IPS-11a (cell line): Measurements from ENCODE around the gene PGLYRP3.
"Not testable (repeated sequence)": the region's sequence is repeated elsewhere in the genome, so short reads cannot be mapped to it uniquely, and the experiment has no call there.

Source experiments
- H3K4me3 ChIP-seq: one replicate; pipeline ENCODE4 v1.5.1; 2013; ENCODE audit warnings: low read depth, low read length, control low read depth

Gene PGLYRP3

DNA sequence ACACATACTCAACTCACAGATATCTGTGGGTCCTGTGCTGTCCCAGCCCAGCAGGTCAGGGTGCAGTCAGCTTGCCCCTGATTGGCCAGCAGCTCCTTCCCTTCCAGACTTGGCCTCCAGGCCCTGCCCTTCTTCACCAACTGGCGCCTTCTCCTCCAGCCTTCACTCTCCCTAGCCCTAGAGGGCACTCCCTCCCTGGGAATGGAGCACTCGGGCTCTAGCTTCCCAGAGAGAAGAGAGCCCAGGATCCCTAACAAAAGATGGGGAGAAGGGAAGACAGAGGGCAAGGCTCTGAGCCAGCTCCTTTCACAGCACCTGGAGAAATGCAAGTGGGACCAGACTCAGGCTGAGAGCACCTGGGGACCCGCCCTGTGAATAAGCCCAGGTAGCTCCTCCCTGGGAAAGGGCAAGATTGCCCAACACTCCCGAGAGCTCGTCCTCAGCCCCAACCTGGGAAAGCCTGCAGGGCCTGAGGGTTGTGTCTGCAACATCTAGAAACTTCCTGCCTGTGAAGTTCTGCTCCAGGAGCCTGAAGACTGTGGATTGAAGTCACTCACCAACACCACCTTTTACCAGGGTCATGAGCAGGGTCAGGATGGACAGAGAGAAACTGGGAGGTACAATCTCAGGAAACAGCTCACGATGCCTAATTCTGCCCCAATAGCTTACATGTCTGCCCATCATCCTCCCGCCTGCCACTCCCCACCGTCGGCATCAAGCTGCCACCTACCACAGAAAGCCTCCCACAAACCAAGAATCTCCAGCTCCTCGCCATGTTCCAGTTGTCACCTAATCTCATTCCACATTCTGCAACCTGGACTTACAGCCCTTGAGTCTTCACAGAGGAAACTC lies 36.0 kb upstream of the PGLYRP3 start, which contains the start of gene PGLYRP4:
TSS of gene PGLYRP4 (minus strand) at position 331 of the 852 bp plus-strand sequence. CDS start 909 bp downstream, outside the sequence.
- H3K4me3 ChIP-seq = no peak within 1 kb of the TSS

DNA sequence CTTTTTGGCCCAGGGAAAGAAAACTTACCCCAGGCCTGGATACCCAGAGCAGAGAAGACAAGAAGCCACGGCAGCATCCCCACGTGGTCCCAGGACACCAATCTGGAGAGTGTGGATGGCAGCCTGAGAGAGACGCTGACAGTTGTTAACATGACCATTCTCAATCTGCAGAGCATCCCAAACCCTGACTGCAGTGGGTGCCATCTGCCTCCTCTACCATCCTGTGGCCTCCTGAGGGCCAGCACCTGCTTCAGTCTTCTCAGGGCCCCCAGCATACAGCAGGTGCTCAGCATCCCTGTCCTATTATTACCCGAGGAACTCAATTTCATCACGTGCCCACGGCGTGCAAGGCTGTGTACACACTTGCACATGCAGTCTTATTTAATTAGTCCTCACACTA lies 35.1 kb upstream of the PGLYRP3 start:
- no peak overlapping the region for H3K4me3 ChIP-seq

DNA sequence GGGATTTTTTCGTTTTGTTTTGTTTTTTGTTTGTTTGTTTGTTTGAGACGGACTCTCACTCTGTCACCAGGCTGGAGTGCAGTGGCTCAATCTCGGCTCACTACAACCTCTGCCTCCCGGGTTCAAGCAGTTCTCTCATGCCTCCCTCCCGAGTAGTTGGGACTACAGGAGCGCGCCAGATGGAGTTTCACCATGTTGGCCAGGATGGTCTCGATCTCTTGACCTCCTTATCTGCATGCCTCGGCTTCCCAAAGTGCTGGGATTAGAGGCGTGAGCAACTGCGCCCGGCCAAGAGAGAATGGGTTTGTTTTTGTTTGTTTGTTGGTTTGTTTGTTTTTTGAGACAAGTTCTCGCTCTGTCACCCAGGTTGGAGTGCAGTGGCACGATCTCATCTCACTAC lies 34.3 kb upstream of the PGLYRP3 start:
- H3K4me3 ChIP-seq = not testable (repeated sequence)

DNA sequence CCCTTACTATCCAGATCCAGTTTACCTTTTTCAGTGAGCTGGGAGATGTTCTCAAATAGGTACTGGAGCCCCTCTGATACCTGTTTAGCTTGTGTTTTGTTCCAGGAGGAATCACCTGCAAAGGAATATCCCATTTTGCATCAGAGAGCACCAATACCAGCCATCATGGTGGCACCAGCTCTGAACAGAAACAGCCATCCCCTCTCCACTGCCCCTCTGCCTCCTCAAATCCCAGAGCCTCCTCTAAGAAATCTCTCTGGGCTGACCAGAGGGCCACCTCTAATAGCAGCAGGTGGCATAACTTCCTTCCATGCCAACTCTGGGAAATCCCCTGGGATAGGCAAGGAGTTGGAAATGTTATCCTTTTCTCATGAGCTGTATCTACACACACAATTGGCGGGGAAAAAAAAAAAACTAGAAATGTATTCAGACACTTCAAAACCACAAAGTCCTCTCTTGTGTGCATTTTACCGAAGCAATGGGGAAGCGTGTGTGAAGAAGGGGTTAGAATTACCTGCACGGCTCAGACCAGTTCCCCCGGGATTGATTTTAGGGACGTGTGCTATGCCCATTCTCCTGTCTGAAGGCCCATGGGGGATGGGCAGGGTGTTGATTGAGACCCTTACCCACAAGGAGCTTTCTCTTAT lies 33.4 kb upstream of the PGLYRP3 start:
- H3K4me3 ChIP-seq = no peak overlapping the region

- no peak overlapping the region for H3K4me3 ChIP-seq
These were observed 32.7 kb upstream of the PGLYRP3 start for GRCh38 chr1:153345187-153346076.

- no peak overlapping the region for H3K4me3 ChIP-seq
These were observed 31.9 kb upstream of the PGLYRP3 start for GRCh38 chr1:153344718-153345025.

DNA sequence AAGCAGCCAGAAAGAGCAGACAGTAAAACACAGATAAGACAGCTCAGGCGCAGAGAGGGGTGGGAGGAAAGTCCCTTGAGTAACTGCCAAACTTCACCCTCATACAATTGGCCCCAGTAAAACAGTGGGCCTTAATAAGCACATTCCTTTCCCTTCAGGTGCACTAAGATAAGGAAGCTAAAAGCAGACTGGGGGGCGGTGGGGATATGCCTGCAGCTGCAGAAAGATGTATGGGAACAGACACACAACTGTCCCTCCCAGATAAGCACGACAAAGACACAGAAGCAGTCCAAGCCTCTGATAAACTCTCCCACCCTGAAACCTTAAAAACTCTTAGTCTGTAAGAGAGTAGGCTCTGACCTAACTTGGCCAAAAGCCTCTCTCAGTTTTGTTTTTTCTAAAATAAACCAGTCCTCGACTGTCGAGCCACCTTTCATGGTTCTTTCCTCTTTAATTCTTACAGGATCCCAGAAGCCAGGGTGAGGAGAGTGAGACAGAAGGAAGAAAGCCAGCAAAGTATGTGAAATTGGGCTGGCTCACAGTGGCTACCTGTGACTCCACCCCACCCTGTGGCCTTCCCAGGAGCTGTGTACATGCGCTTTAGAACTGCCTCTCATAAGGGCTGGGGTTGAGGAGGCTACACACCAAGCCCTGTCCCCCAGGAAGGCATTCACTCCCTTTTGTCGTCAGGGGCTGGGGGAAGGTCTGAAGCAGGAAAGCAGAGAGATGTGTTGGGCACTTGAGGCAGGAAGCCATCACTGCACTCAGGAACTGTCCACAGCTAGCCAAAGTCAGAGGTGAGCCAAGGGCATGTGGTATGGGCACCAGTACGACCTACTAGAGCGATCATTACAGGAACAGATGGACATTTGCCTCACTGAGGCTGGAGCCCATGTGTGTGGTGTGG lies 31.3 kb upstream of the PGLYRP3 start:
- H3K4me3 ChIP-seq = no peak overlapping the region

DNA sequence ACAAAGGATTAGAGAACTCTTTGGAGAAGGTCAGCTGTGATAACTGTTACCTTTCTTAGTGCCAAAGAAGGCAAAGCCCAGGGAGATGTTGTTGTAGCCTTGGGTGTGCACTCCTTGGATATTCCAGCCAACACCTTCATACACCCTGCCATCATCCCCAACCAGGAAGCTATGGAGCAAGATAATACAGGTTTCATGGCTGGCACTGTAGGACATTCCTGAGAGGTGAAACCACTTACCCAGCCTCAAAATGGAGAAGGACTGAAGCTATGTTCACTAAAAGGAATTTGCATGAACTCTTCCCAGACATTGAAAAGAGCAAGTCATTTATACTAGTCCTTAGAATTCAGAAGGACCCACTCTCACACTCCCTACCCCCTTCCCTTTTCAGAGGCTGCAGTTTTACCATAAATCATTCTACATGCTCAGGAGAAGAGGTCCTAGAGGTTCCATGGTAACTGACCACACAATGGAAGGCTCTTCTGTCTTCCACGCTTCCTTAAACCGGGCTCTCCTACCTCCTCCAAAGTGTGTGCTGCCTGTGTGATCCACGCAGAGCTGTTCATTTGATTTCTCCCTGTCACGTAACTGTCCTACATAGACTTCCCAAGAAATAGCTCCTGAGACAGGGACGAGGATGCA lies 30.4 kb upstream of the PGLYRP3 start:
- no peak overlapping the region for H3K4me3 ChIP-seq

DNA sequence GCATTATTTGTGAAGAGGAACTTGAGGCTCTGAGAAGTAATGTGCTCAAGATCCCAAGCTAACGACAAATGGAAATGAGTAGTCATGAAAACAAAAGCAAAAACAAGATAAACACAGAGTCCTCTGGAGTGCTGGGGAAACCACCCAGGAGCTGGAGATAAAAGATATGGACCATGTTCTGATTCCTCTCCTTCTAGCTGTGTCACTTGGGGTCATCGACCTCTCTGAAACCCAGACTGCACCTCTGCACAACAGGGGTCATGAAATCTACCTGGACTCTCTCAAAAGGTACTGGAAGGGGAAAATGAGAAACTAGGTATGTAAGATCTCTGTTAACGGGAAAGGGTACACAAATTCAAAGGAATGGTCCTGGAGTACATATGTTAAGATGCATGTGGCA lies 29.4 kb upstream of the PGLYRP3 start:
- H3K4me3 ChIP-seq = no peak overlapping the region

DNA sequence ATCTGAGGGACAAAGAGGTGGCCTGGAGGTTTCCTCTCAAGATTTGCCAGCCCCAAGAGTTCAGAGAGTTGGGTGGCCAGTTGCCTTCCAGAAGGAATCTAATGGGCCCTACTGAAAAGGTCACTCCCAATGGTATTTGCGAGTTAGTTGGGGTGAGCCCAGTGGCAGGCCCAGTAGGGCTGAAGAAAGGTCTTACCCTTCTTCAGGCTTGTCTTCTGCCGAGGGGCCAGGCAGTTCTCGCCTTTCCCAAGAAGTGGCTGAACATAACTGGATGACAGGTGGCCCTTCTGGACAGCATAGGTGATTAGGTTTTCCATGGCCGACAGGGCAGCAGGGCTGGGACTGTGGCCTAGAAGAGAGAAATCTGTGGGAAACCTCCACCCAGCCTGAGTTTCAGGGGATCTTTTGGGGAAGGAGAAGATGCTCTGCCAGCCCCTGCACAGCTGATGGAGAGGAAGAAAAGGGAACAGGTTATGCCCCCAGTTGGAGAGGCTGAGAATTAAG lies 28.7 kb upstream of the PGLYRP3 start:
- no peak overlapping the region for H3K4me3 ChIP-seq

DNA sequence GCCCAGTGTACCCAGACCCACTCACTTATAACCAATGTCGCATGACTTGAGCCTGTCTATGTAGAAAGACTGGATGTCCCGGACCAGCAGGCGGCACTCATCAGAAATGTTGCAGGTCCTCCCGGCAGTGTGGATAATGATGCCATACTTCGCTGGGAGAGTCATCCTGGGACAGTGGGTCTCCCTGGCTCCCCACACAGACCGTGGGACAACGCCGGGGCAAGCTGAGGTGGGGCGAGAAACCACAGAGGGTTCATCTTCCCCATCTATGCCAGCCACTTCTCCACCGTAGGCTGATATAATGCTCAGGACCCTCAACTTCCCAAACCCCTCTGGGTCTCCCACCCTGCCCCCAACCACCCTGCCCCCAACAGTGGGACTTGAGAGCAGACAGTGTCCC lies 27.6 kb upstream of the PGLYRP3 start:
- H3K4me3 ChIP-seq = no peak overlapping the region

GRCh38 chr1:153339802-153340201 lies 27.1 kb upstream of the PGLYRP3 start:
- H3K4me3 ChIP-seq = no peak overlapping the region

DNA sequence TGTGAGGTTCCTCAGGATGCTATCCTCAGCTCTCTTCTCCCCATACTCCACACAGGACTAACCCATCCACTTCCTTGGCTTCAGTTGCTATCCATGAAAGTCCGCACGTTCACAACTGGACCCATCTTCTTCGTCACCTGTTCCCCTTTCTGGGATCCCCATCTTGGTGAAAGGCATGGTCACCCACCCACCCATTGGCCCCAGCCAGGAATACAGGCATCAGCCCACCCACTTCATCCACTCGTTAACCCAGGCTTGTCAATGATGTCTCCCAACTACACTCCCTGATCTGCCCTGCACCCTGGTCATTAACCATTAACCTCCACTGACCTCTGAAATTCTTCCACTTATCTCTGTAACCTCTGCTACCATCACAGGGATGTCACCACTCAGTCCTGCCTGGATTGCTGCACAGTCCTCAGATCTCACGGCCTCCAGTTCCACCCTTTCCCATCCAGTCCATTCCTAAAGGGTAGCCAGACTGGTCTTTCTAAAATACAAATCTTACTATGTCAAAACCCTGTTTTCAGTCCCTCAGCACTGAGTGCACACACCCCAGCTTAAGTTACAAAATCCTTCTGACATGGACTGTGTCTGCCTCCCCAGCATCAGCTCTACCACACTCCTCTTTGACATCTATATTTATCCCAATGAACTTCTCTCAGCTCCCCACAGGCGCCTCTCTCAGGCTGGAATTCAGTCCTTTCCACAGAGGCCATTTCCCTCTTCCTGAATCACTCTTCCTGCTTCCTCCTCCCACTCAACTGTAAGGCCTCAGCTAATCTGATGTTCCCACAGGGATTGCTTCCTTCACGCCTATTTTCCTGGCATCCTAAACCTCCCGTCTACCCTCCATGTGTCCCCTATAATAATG lies 25.5 kb upstream of the PGLYRP3 start:
- no peak overlapping the region for H3K4me3 ChIP-seq

GRCh38 chr1:153336650-153337049 lies 23.9 kb upstream of the PGLYRP3 start:
- no peak overlapping the region for H3K4me3 ChIP-seq

DNA sequence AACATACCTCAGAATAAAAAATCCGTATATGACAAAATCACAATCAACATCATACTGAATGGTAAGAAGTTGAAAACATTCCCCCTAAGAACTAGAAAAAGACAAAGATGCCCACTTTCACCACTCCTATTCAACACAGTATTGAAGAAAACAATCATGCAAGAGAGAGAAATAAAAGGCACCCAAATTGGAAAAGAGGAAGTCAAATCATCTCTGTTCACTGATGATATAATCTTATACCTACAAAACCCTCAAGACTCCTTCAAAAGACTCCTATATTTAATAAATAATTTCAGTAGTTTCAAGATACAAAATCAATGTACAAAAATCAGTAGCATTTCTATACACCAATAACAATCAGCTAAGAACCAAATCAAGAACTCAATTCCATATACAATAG lies 21.1 kb upstream of the PGLYRP3 start:
- no peak overlapping the region for H3K4me3 ChIP-seq

GRCh38 chr1:153324912-153325311 lies 12.2 kb upstream of the PGLYRP3 start:
- H3K4me3 ChIP-seq = no peak overlapping the region

- H3K4me3 ChIP-seq = no peak overlapping the region
These were observed 9.8 kb upstream of the PGLYRP3 start for GRCh38 chr1:153322568-153322967.

- H3K4me3 ChIP-seq = not testable (repeated sequence)
These were observed 5.4 kb upstream of the PGLYRP3 start for GRCh38 chr1:153318145-153318544.

DNA sequence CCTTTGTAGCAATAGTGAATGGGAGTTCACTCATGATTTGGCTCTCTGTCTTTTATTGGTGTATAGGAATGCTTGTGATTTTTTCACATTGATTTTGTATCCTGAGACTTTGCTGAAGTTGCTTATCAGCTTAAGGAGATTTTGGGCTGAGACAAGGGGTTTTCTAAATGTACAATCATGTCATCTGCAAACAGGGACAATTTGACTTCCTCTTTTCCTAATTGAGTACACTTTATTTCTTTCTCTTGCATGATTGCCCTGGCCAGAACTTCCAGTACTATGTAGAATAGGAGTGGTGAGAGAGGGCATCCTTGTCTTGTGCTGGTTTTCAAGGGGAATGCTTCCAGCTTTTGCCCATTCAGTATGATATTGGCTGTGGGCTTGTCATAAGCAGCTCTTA lies 3.3 kb upstream of the PGLYRP3 start:
- not testable (repeated sequence) for H3K4me3 ChIP-seq
